ENCODE measurements around the gene IGSF3.

IGSF3 gene

GRCh38 chr1:116540088-116540487 is 127.4 kb downstream of the IGSF3 start:
- H3K27ac ChIP-seq, result no peak overlapping the region
- H3K9me3 ChIP-seq (ENCODE audit: low read depth, low read length), result no peaks in the 10 kb centered on the region
- DNase-seq (ENCODE audit: low read depth, low spot score), result no peak
- H3K4me3 ChIP-seq, result no peak overlapping the region
- TF ChIP-seq EZH2 (IDR thresholded peaks at IDR 0.05), result no peak
- TF ChIP-seq POLR2AphosphoS5 (IDR thresholded peaks at IDR 0.05; ENCODE audit: borderline replicate concordance, low read depth, low read length), result no peak
- TF ChIP-seq FOXP2 (optimal IDR thresholded peaks at IDR 0.05; ENCODE audit: control extremely low read depth, extremely low read length, insufficient read depth), result no peak
- H3K36me3 ChIP-seq (ENCODE audit: insufficient read depth, low read length), result peaks cover 24% of the 10 kb centered on the region; the same call in 1 of the 2 replicates
- H3K9ac ChIP-seq (ENCODE audit: insufficient read length), result no peak overlapping the region

GRCh38 chr1:116538544-116538943 is 129.0 kb downstream of the IGSF3 start:
- no peak for DNase-seq (ENCODE audit: low read depth, low spot score)
- Histone ChIP-seq H3K27ac (no peak overlapping the region), H3K9ac (ENCODE audit: insufficient read length) (no peak overlapping the region), H3K36me3 (ENCODE audit: insufficient read depth, low read length) (peaks cover 32% of the 10 kb centered on the region; the same call in 1 of the 2 replicates), H3K4me3 (no peak overlapping the region), H3K9me3 (ENCODE audit: low read depth, low read length) (no peaks in the 10 kb centered on the region)
- TF ChIP-seq FOXP2 (optimal IDR thresholded peaks at IDR 0.05; ENCODE audit: control extremely low read depth, extremely low read length, insufficient read depth) (no peak), POLR2AphosphoS5 (IDR thresholded peaks at IDR 0.05; ENCODE audit: borderline replicate concordance, low read depth, low read length) (no peak), EZH2 (IDR thresholded peaks at IDR 0.05) (no peak)

GRCh38 chr1:116537898-116538297 is 129.6 kb downstream of the IGSF3 start:
- peaks cover 38% of the 10 kb centered on the region; the same call in 1 of the 2 replicates for H3K36me3 ChIP-seq (ENCODE audit: insufficient read depth, low read length)
- TF ChIP-seq EZH2 (IDR thresholded peaks at IDR 0.05), result no peak
- TF ChIP-seq FOXP2 (optimal IDR thresholded peaks at IDR 0.05; ENCODE audit: control extremely low read depth, extremely low read length, insufficient read depth), result no peak
- TF ChIP-seq POLR2AphosphoS5 (IDR thresholded peaks at IDR 0.05; ENCODE audit: borderline replicate concordance, low read depth, low read length), result no peak
- H3K4me3 ChIP-seq, result no peak overlapping the region
- no peak overlapping the region for H3K27ac ChIP-seq
- no peaks in the 10 kb centered on the region for H3K9me3 ChIP-seq (ENCODE audit: low read depth, low read length)
- DNase-seq (ENCODE audit: low read depth, low spot score), result no peak
- no peak overlapping the region for H3K9ac ChIP-seq (ENCODE audit: insufficient read length)

GRCh38 chr1:116537040-116537831 is 130.3 kb downstream of the IGSF3 start:
- TF ChIP-seq FOXP2 (optimal IDR thresholded peaks at IDR 0.05; ENCODE audit: control extremely low read depth, extremely low read length, insufficient read depth), result no peak
- TF ChIP-seq POLR2AphosphoS5 (IDR thresholded peaks at IDR 0.05; ENCODE audit: borderline replicate concordance, low read depth, low read length), result no peak
- TF ChIP-seq EZH2 (IDR thresholded peaks at IDR 0.05), result no peak
- Histone ChIP-seq H3K9me3 (ENCODE audit: low read depth, low read length) (no peaks in the 10 kb centered on the region), H3K9ac (ENCODE audit: insufficient read length) (peak overlapping the region; percentile 27), H3K4me3 (no peak overlapping the region), H3K36me3 (ENCODE audit: insufficient read depth, low read length) (peaks cover 37% of the 10 kb centered on the region; the same call in 1 of the 2 replicates), H3K27ac (peak overlapping the region; percentile 49; the same call in 1 of the 2 replicates)
- DNase-seq (ENCODE audit: low read depth, low spot score), result no peak

- Histone ChIP-seq H3K36me3 (ENCODE audit: insufficient read depth, low read length) (peaks cover 34% of the 10 kb centered on the region; the same call in 1 of the 2 replicates), H3K4me3 (no peak overlapping the region), H3K27ac (no peak overlapping the region), H3K9me3 (ENCODE audit: low read depth, low read length) (no peaks in the 10 kb centered on the region), H3K9ac (ENCODE audit: insufficient read length) (no peak overlapping the region)
- no peak for TF ChIP-seq EZH2 (IDR thresholded peaks at IDR 0.05)
- TF ChIP-seq FOXP2 (optimal IDR thresholded peaks at IDR 0.05; ENCODE audit: control extremely low read depth, extremely low read length, insufficient read depth), result no peak
- TF ChIP-seq POLR2AphosphoS5 (IDR thresholded peaks at IDR 0.05; ENCODE audit: borderline replicate concordance, low read depth, low read length), result no peak
- no peak for DNase-seq (ENCODE audit: low read depth, low spot score)
Observed at GRCh38 chr1:116534014-116534739, 133.4 kb downstream of the IGSF3 start.

- H3K9me3 ChIP-seq (ENCODE audit: low read depth, low read length), result no peaks in the 10 kb centered on the region
- no peak overlapping the region for H3K27ac ChIP-seq
- H3K9ac ChIP-seq (ENCODE audit: insufficient read length), result no peak overlapping the region
- TF ChIP-seq EZH2 (IDR thresholded peaks at IDR 0.05) (no peak), POLR2AphosphoS5 (IDR thresholded peaks at IDR 0.05; ENCODE audit: borderline replicate concordance, low read depth, low read length) (no peak), FOXP2 (optimal IDR thresholded peaks at IDR 0.05; ENCODE audit: control extremely low read depth, extremely low read length, insufficient read depth) (no peak)
- no peak overlapping the region for H3K4me3 ChIP-seq
- H3K36me3 ChIP-seq (ENCODE audit: insufficient read depth, low read length), result peaks cover 32% of the 10 kb centered on the region; the same call in 1 of the 2 replicates
- DNase-seq (ENCODE audit: low read depth, low spot score), result no peak
Observed at GRCh38 chr1:116533429-116533820, 134.1 kb downstream of the IGSF3 start.

GRCh38 chr1:116532671-116533428 is 134.7 kb downstream of the IGSF3 start:
- Histone ChIP-seq H3K36me3 (ENCODE audit: insufficient read depth, low read length) (peaks cover 31% of the 10 kb centered on the region; the same call in 1 of the 2 replicates), H3K27ac (no peak overlapping the region), H3K9ac (ENCODE audit: insufficient read length) (no peak overlapping the region), H3K9me3 (ENCODE audit: low read depth, low read length) (no peaks in the 10 kb centered on the region), H3K4me3 (no peak overlapping the region)
- DNase-seq (ENCODE audit: low read depth, low spot score), result no peak
- TF ChIP-seq FOXP2 (optimal IDR thresholded peaks at IDR 0.05; ENCODE audit: control extremely low read depth, extremely low read length, insufficient read depth) (no peak), POLR2AphosphoS5 (IDR thresholded peaks at IDR 0.05; ENCODE audit: borderline replicate concordance, low read depth, low read length) (no peak), EZH2 (IDR thresholded peaks at IDR 0.05) (no peak)
